GM15510 (cell line): Measurements from ENCODE around the gene MMP15.

ENCODE experiments used
- POLR2A ChIP-seq: IDR thresholded peaks from 3 replicates; pipeline ENCODE4 v1.6.1; 2011; ENCODE audit warnings: borderline replicate concordance; ENCODE audit not compliant: insufficient read length; ENCODE audit errors: extremely low read depth

Gene MMP15

GRCh38 chr16:58063377-58064076 is 38.0 kb downstream of the MMP15 start:
- no peak for TF ChIP-seq POLR2A

DNA sequence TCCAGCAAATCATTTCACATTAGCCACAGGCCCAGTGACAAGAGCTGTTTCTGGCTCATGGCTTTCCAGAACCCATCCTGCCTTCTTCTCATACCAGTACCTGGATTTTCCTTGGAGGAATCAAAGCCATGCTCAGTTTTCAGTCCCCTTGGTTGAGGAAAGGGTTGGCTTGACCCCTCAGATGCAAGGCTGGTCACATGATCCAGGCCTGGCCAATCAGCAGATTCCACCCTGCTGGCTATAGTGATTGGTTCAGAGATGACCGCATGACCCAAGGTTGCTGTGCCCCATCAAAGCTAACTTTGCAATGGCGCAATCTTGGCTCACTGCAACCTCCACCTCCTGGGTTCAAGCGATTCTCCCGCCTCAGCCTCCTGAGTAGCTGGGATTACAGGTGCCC is 45.0 kb downstream of the MMP15 start:
- TF ChIP-seq POLR2A = no peak

DNA sequence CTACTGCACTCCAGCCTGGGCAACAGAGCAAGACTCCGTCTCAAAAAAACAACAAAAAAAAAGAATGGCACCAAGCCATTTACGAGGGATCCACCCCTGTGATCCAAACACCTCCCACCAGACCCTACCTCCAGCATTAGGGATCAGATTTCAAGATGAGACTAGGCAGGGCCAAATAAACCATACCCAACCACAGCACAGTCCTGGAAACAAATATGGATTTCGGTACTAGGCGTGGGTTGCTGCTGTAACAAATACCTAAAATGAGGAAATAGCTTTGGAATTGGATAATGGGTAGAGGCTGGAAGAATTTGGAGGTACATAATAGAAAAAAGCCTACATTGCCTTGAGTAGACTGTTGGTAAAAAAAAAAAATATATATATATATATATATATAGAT is 49.1 kb downstream of the MMP15 start:
- no peak for TF ChIP-seq POLR2A

DNA sequence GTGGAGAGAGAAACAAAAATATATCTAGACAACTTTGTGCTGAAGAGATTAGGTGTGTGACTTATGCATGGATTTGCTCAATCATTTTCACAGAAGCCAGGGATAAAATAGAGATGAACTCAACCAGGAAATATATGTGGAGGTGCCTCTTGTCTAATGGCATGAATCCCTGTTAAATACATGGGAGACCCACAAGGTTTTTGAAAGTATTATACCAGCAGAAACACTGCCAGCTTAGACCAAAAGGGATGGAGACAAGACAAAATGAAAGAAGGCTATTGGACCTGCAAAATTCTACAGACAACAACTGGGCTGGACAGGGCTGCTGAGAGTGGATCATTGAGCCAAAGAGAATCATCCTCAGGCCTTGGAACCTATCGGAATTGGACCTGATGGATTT is 51.0 kb downstream of the MMP15 start:
- no peak for TF ChIP-seq POLR2A

- no peak for TF ChIP-seq POLR2A
These were observed 52.2 kb downstream of the MMP15 start for GRCh38 chr16:58077796-58078195.

DNA sequence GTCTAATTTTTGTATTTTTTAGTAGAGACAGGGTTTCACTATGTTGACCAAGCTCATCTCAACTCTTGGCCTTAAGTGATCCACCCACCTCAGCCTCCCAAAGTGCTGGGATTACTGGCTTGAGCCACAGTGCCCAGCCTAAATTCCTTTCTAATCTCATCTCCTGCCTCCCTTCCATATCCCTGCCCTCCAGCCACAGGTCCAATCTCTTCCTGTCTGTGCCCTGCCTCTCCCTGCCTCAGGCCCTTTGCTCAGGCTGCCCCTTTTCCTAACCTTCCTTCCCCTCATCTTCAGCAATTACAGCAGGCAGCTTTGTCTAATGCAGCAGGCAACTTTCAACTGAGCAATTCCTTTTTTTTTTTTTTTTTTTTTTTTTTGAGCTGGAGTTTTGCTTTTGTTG is 56.8 kb downstream of the MMP15 start:
- TF ChIP-seq POLR2A = no peak

DNA sequence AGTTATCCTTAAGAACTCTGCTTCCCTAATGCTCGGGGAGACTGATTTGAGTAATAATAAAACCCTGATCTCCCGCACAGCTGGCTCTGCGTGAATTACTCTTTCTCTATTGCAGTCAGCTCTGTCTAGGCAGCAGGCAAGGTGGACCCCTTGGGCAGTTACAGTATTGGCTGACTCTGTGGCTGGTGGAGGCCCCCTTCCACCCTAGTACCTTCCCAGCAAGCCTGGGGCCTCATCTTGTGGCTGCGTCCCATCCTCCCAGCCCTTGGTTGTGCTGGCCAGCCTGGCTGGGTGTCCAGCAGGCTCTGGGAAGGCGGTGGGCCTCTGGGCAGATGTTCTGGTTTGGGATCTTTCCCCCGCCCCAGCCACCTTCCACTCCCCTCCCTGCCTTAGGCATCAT is 59.1 kb downstream of the MMP15 start:
- TF ChIP-seq POLR2A = no peak

DNA sequence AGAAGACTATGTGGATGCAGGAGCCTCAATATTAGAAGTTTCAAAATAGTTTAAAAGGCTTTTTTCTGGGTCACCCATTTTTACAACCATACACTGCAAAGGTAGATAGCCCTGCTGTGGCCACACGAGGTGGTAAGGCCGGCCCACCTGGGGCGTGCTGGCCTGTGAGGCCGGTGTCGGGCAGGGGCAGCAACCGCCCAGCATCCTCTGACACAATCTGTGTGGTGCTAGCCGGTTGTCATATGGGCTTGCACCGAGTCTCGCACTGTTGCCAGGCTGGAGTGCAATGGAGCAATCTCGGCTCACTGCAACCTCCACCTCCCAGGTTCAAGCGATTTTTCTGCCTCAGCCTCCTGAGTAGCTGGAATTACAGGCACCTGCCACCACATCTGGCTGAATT is 59.6 kb downstream of the MMP15 start:
- no peak for TF ChIP-seq POLR2A

GRCh38 chr16:58085584-58086251 is 60.2 kb downstream of the MMP15 start:
- TF ChIP-seq POLR2A = no peak

DNA sequence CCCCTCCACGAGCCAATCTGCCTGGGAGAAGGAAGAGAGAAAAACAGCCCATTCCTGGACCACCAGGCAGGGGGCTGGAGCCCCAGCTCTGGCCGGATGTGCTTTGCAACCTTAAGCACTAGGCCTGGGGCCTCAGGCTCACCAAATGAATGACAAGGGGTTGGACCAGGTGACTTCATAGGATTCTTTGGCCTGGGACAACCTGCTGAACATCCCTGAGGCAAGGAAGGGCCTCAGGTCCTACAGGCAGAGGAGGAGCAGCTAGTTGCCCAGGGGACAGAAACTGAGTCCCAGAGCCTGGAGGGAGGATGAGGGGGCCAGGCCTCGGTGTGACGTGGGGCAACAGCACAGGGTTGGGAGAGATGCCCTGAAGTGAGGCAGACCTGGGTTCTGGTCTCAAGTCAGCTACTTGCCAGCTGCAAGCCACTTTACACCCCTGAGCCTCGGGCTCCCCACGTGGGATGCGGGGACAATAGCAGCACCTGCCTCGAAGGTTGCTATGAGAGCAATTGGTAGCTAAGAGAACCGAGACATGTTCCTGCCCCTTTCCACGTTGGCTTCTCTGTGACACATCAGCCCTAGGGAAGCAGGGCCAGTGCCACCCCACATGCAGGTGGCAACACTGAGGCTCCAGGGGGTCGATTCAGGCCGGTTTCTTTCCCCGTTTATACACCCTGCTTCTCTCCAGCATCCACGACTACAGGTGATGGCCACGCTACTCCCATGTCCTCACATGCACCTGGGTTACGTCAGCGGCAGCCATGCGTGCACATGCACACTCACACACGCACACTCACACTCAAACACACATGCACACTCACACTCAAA is 61.0 kb downstream of the MMP15 start:
- TF ChIP-seq POLR2A = no peak

- TF ChIP-seq POLR2A = no peak
These were observed 61.8 kb downstream of the MMP15 start for GRCh38 chr16:58087209-58087913.

DNA sequence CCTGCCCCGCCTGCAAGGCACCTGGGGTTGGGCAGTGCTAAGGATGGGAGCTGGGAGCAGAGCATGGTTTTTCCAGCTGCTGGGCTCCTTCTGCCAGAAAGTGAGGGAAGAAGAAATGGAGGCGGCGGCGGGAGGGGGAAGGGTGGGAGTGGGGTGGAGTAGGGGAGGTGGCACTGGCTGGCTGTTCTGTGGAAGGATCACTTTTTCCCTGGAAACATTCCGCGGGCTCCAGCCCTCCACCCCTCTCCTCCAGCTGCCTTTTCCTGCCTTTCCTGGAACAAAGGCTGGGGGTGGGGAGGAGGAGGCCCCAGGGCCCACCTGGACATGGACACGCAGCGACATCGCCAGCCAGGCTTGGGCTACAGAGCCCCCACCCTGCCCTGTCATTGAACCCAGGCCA is 62.5 kb downstream of the MMP15 start:
- no peak for TF ChIP-seq POLR2A

GRCh38 chr16:58094026-58094425 is 68.5 kb downstream of the MMP15 start:
- no peak for TF ChIP-seq POLR2A

DNA sequence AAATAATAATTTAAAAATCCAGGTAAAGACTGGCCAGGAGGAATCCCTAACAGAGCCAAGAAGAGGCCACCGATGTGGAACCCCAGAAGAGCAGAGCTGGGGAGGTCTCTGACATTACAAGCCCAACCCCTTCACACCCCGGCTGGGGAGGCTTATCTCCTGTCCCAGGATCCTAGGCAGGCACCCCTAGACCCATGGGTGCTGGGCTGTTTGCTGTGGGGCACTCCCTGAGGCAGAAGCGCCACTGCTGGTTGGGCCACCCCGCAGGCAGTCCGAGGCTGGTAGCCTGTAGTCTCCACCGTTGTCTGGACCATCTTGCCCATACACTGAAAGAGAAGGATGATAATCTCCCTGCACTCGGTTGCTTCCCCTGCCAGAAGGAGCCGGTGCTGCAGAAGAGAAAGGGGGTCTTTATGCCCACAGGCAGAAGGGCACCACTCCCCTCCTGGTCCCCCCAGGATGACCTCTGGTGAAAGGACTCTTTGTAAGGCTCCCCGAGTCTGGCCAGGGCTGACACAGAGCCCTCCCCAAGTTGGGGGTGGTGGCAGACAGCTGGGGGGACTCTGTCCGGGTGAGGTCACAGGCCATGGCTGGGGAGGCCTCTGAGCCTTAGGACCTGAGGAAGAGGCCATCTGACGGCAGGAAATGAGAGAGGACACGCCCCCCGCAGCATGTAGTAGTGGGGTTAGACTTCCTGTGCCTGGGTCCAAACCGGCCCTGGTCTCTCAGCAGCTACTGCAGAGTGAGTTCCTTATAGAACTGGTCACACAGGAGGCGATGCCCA is 69.4 kb downstream of the MMP15 start:
- TF ChIP-seq POLR2A = no peak
